Measurements from ENCODE around the gene TRPC1.

TRPC1 gene

GRCh38 chr3:142690613-142691012 is 33.2 kb upstream of the TRPC1 start:
- no peak overlapping the region for H3K9ac ChIP-seq (ENCODE audit: low read depth, low read length)
- no peak overlapping the region for H2AFZ ChIP-seq (ENCODE audit: low read depth, low read length)
- H3K79me2 ChIP-seq (ENCODE audit: insufficient read depth, low read length), result no peaks in the 10 kb centered on the region
- no peak overlapping the region for H3K27ac ChIP-seq (ENCODE audit: low read length)
- no peak for ATAC-seq (ENCODE audit: insufficient read depth, low read depth)
- H3K9me3 ChIP-seq (ENCODE audit: insufficient read depth, low read length, severe bottlenecking), result no peaks in the 10 kb centered on the region
- H3K27me3 ChIP-seq (ENCODE audit: insufficient read depth, low read length, poor library complexity), result no peaks in the 10 kb centered on the region
- no peaks in the 10 kb centered on the region for H4K20me1 ChIP-seq (ENCODE audit: insufficient read depth, low read length)
- H3K4me2 ChIP-seq (ENCODE audit: insufficient read depth, low read length), result no peak overlapping the region
- TF ChIP-seq EZH2 (IDR thresholded peaks at IDR 0.05; ENCODE audit: borderline replicate concordance, low read depth, low read length, severe bottlenecking) (no peak), CTCF (IDR thresholded peaks at IDR 0.05; ENCODE audit: borderline replicate concordance, extremely low read depth, low read length, poor library complexity, severe bottlenecking) (no peak)
- no peaks in the 10 kb centered on the region for H3K4me1 ChIP-seq (ENCODE audit: insufficient read depth, low read length)
- H3K36me3 ChIP-seq (ENCODE audit: insufficient read depth, low read length), result peaks cover 9% of the 10 kb centered on the region; the same call in 1 of the 2 replicates
- no peak for DNase-seq
- no peak overlapping the region for H3K4me3 ChIP-seq (ENCODE audit: low read depth in 1 of 2, low read length in 2 of 2)

GRCh38 chr3:142691527-142691926 is 32.3 kb upstream of the TRPC1 start:
- TF ChIP-seq EZH2 (IDR thresholded peaks at IDR 0.05; ENCODE audit: borderline replicate concordance, low read depth, low read length, severe bottlenecking), result no peak
- no peak for TF ChIP-seq CTCF (IDR thresholded peaks at IDR 0.05; ENCODE audit: borderline replicate concordance, extremely low read depth, low read length, poor library complexity, severe bottlenecking)
- Histone ChIP-seq H3K9me3 (ENCODE audit: insufficient read depth, low read length, severe bottlenecking) (no peaks in the 10 kb centered on the region), H3K36me3 (ENCODE audit: insufficient read depth, low read length) (peaks cover 6% of the 10 kb centered on the region; the same call in 1 of the 2 replicates), H4K20me1 (ENCODE audit: insufficient read depth, low read length) (no peaks in the 10 kb centered on the region), H2AFZ (ENCODE audit: low read depth, low read length) (no peak overlapping the region), H3K27ac (ENCODE audit: low read length) (no peak overlapping the region), H3K4me3 (ENCODE audit: low read depth in 1 of 2, low read length in 2 of 2) (no peak overlapping the region), H3K27me3 (ENCODE audit: insufficient read depth, low read length, poor library complexity) (no peaks in the 10 kb centered on the region), H3K4me1 (ENCODE audit: insufficient read depth, low read length) (no peaks in the 10 kb centered on the region), H3K4me2 (ENCODE audit: insufficient read depth, low read length) (no peak overlapping the region), H3K79me2 (ENCODE audit: insufficient read depth, low read length) (no peaks in the 10 kb centered on the region), H3K9ac (ENCODE audit: low read depth, low read length) (no peak overlapping the region)
- ATAC-seq (ENCODE audit: insufficient read depth, low read depth) (no peak), DNase-seq (no peak)

GRCh38 chr3:142693136-142693853 is 30.5 kb upstream of the TRPC1 start:
- ATAC-seq (ENCODE audit: insufficient read depth, low read depth), result no peak
- Histone ChIP-seq H4K20me1 (ENCODE audit: insufficient read depth, low read length) (no peaks in the 10 kb centered on the region), H3K27me3 (ENCODE audit: insufficient read depth, low read length, poor library complexity) (no peaks in the 10 kb centered on the region), H3K9ac (ENCODE audit: low read depth, low read length) (no peak overlapping the region), H3K4me3 (ENCODE audit: low read depth in 1 of 2, low read length in 2 of 2) (no peak overlapping the region), H3K79me2 (ENCODE audit: insufficient read depth, low read length) (no peaks in the 10 kb centered on the region), H3K4me1 (ENCODE audit: insufficient read depth, low read length) (no peaks in the 10 kb centered on the region), H2AFZ (ENCODE audit: low read depth, low read length) (no peak overlapping the region), H3K36me3 (ENCODE audit: insufficient read depth, low read length) (no peaks in the 10 kb centered on the region; the same call in 1 of the 2 replicates), H3K27ac (ENCODE audit: low read length) (no peak overlapping the region), H3K4me2 (ENCODE audit: insufficient read depth, low read length) (no peak overlapping the region), H3K9me3 (ENCODE audit: insufficient read depth, low read length, severe bottlenecking) (no peaks in the 10 kb centered on the region)
- no peak for TF ChIP-seq EZH2 (IDR thresholded peaks at IDR 0.05; ENCODE audit: borderline replicate concordance, low read depth, low read length, severe bottlenecking)
- TF ChIP-seq CTCF (IDR thresholded peaks at IDR 0.05; ENCODE audit: borderline replicate concordance, extremely low read depth, low read length, poor library complexity, severe bottlenecking), result no peak
- DNase-seq, result no peak

Data from DND-41 (cell line).